Stimulated activated CD4-positive, alpha-beta T cell treated with anti-CD3 and anti-CD28 coated beads, Interleukin-1b, Interleukin-23, amount 100 ng/mL, for 48 hours (primary cell): ENCODE results near the gene MYO7B.

ENCODE experiments used
- DNase-seq: peaks from one replicate; pipeline ENCODE4 v3.0.0-alpha.2; 2020

The MYO7B gene

DNA sequence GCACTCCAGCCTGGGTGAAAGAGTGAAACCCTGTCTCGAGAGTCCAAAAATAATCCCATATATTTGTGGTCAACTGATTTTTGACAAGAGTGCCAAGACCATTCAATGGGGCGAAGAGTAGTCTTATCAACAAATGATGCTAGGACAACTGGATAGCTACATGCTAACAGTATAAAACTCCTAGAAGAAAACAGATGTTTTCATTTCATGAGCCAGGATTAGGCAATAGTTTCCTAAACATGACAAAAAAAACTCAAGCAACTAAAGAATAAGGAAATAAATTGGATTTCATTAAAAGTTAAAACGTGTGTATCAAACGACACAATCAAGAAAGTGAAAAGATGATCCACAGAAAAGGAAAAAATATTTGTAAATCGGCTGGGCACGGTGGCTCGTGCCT is 133.6 kb downstream of the MYO7B start:
- no peak for DNase-seq

GRCh38 chr2:127670055-127670956 is 134.8 kb downstream of the MYO7B start:
- no peak for DNase-seq

GRCh38 chr2:127670957-127671290 is 135.4 kb downstream of the MYO7B start:
- no peak for DNase-seq

DNA sequence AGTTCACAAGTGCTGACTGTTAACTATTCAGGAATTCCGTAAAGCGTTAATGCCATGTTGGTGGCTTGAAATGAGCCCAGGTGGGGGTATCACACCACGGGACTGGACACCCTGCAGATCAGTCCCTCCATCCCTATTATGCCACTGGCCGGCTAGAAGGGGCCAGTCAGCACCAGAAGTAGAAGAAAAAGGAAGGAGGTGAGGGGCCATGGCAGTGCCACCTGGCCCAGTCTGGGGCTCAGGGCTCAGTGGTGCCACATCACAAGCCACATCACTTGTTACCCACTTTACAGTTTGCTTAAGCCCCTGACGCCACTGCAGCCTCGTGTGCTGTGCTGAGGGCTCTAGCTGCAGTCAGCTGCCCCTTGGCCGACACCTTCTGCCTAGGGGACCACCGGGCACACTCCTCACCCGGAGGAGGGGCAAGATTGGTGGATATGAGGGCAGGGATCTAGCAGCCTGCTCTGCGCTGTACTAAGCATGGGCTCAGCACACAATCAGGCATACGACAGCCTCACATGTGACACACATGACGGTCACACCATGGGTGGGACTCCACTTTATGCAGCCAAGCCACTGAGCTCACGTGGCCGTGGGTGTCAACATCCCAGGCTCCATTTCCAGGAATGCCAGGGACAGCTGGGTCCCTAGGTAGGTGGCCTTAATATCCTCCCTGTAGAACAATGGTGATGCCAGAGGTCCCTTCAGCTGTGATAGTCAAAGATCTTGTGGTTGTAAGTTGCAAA is 136.2 kb downstream of the MYO7B start:
- no peak for DNase-seq

DNA sequence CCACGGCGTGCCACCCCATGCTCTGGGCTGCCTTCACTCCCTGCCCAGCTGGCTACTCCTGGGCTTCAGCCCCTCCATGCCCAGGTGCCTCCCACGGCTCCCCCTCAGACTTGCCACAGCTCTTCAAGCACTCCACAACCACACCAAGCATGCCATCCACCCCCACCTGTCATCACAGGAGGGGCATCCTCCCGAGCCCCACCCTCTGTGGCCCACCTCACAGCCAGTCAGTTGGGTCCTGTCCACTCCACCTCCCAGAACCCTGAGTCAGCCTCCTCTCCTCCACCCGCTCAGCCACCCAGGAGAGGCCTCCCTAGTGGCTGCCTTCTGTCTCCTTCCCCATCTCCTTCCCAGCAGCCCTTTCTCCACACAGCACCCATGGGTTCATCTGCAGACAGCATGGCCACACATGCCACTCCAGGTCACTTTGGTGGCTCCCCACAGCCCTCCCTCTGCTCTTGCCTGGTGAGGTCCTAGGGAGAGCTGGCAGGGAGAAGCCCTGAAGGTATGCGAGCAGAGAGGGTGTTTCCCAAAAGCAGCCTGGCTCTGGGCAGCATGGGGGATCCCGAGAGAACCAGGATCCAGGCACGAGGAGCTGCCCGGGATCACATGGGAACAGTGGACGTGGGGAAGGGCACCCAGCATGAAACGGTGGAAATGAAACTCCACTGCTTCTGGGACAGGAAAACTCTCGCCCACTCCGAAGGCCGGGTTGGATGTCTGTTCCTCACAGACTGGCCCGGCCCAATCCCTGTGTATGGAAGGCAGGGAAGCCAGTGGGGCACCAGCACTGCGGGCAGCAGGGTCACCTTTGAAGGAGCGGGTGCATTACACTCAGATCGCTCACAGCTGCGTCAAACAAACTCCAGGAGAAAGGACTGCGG is 137.1 kb downstream of the MYO7B start:
- no peak for DNase-seq

- DNase-seq = no peak
Measured at GRCh38 chr2:127673291-127674069, 138.0 kb downstream of the MYO7B start.

GRCh38 chr2:127674241-127675209 is 139.0 kb downstream of the MYO7B start:
- DNase-seq = no peak

DNA sequence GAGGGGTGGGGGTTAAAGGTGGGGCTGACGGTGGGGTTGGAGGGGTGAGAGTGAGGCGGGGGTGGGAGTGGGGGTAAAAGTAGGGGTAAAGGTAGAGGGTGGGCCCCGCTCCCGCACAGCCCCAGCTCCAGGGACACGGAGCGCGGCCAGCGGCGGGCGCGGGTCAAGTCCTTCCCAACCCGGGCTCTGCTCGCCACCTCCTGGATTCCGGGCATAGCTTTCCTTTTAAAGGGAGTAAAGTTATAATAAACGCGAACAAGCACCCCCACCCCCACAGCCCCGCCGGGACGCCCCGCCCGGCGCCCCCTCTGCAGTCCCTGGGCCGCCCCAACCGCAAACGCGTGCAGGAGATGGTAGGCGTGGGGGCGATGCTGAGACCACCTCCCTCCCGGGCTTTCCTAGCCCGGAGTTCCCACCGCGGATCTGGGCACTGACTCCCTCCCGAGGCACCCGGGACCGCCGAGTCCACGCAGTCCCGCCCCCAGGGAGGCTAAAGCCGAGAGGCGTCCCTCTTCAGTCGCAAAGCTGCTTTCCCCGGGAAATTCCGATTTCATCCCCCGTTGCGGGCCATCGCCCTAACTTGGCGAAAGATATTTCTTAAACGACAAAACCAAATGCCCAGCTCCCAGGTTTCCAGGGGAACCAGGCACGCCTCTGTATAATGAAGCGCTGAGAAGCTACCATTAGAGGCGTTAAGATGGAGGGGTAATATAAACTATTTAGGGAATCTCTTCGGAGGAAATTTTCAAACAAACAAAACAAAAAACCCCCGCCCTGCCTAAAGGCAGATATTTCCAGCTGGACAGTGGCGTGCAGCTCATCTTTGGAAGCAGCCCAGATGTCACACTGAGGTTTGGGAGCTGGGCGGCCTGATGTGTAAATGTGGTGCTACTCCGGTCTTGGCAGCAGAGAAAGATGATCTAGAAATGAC is 140.1 kb downstream of the MYO7B start, which contains the start of gene LIMS2:
TSS of gene LIMS2 (minus strand) at position 200 of the 931 bp plus-strand sequence. CDS start 506 bp downstream, outside the sequence.
- no peak for DNase-seq

- no peak for DNase-seq
Measured at GRCh38 chr2:127676906-127677305, 141.4 kb downstream of the MYO7B start.

GRCh38 chr2:127678531-127678930 is 143.0 kb downstream of the MYO7B start:
- no peak for DNase-seq

DNA sequence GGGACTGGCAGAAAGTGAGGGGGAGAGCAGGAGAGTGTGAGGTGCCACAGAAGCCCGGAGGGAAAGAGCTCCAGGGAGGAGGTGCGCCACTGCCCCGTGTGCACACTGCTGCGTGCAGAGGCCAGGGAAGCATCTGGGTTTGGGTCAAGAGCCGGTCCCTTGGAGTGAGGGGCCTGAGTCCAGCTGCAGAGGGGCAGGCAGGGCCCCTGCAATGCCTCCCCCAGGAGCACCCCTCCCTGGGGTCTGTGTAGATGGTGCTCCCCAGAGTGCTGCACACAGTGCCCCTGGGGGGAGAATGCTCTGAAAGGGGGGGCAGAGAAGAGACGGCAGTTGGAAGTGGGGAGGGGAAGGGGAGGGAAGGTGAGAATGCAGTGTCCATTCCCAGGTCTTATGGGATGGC is 143.5 kb downstream of the MYO7B start:
- DNase-seq = no peak

GRCh38 chr2:127679680-127680361 is 144.3 kb downstream of the MYO7B start:
- DNase-seq = no peak

DNA sequence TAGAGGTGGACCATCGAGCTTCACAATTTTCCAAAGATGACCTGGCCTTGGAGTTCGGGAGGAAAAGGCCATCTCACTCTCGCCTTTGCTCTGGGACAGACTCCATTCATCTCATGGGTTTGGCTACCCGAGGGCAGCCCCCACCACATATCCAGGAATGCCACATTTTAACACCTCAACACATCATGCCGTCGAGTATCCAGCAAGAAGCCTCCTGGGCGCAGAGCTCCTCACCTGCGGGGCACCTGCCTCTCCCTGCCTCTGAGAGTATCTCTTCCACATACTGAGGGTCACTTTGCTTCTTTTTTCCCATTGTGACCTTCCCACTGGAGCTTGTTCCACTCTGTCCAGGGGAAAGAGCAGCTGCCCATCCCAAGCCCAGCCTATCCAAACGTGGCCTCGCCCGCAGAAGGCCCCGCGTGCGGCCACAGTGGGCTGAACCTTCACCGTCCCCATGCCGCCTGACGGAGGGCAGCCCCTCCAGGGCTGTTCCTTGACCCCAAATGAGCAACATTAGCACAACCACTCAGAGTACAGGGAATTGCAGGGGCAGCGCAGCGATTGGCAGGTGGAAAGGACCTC is 145.3 kb downstream of the MYO7B start:
- DNase-seq = no peak

- DNase-seq = no peak
Measured at GRCh38 chr2:127681288-127681804, 145.9 kb downstream of the MYO7B start.

- DNase-seq = no peak
Measured at GRCh38 chr2:127681976-127682857, 146.7 kb downstream of the MYO7B start.

DNA sequence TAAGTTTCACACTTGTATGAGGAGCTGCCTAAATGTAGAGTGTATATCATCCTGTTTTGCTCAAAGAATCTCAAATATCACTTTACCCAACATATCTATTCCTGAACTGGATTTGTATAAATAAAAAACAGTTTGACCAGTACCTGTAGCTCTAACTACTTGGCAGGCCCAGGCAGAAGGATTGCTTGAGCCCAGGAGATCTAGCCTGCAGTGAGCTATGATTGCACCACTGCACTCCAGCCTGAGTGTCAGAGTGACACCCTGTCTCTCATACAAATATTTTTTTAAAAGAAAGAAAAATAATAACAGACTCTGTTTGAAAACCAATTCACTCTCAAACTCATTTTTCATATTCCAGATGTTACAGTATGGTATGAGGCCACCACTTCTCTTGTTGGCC is 147.6 kb downstream of the MYO7B start:
- no peak for DNase-seq

DNA sequence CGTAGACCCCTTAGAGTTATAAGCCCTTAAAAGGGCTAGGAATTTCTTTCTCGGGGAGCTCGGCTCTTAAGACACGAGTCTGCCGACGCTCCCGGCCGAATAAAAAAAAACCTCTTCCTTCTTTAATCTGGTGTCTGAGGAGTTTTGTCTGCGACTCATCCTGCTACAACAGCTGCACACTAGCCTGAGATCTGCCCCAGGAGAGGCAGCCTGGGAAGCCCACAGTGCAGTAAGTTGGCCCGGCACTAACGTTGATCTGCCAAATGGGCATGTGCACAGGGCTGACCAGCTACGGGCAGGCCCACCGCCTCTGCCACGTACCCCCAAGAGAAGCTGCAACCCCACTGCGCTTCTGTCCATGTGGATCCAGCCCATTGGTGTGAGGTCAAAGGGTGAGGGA is 148.3 kb downstream of the MYO7B start:
- DNase-seq = no peak
